GM12872 (cell line): ENCODE results near the gene USP31.

Experiments
- TF ChIP-seq, protein P1 (sequence below): IDR thresholded peaks from 3 replicates; pipeline ENCODE4 v1.5.1; 2011; ENCODE audit warnings: low read depth, mild to moderate bottlenecking, low read length, moderate library complexity; ENCODE audit not compliant: insufficient read depth

Gene USP31, protein sequence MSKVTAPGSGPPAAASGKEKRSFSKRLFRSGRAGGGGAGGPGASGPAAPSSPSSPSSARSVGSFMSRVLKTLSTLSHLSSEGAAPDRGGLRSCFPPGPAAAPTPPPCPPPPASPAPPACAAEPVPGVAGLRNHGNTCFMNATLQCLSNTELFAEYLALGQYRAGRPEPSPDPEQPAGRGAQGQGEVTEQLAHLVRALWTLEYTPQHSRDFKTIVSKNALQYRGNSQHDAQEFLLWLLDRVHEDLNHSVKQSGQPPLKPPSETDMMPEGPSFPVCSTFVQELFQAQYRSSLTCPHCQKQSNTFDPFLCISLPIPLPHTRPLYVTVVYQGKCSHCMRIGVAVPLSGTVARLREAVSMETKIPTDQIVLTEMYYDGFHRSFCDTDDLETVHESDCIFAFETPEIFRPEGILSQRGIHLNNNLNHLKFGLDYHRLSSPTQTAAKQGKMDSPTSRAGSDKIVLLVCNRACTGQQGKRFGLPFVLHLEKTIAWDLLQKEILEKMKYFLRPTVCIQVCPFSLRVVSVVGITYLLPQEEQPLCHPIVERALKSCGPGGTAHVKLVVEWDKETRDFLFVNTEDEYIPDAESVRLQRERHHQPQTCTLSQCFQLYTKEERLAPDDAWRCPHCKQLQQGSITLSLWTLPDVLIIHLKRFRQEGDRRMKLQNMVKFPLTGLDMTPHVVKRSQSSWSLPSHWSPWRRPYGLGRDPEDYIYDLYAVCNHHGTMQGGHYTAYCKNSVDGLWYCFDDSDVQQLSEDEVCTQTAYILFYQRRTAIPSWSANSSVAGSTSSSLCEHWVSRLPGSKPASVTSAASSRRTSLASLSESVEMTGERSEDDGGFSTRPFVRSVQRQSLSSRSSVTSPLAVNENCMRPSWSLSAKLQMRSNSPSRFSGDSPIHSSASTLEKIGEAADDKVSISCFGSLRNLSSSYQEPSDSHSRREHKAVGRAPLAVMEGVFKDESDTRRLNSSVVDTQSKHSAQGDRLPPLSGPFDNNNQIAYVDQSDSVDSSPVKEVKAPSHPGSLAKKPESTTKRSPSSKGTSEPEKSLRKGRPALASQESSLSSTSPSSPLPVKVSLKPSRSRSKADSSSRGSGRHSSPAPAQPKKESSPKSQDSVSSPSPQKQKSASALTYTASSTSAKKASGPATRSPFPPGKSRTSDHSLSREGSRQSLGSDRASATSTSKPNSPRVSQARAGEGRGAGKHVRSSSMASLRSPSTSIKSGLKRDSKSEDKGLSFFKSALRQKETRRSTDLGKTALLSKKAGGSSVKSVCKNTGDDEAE (N-terminal part only)

DNA sequence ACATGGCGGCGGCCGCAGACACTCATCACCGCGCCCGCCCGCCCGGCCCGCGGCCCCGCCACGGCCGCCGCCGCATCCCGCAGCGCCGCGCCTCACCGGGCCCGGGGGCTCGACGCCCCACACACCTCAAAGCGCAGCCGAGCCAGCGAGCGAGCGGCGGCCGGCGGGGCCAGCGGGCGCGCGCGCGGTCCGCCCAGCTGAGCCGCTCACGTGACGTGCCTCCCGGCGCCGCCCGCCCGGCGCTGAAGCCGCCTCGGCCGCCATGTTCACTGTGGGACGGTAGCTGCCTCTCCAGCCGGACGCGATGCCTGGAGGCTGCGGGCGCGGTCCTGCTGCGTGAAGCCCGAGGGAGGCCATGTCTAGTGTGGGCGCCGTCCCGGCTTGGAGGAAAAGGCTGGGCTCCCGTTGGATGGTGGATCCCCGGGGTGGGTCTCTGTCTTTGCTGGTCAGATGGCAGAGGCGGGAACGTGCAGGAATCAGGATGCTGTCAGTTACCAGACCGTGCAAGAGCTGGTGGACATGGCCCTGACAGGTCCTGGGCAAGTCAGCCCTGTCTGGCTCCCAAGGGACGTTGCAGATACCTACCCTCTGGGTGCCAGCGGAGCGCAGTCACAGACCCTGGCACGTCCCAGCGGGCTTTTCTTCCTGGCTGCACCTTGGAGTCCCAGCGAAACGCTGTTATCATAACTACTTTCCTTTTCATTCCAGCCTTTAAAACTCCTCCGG lies at the start of gene USP31:
Gene USP31 (minus strand): TSS at position 186 of the 726 bp plus-strand sequence. CDS start 182 bp downstream, at position 4.
- TF ChIP-seq, protein P1, sequence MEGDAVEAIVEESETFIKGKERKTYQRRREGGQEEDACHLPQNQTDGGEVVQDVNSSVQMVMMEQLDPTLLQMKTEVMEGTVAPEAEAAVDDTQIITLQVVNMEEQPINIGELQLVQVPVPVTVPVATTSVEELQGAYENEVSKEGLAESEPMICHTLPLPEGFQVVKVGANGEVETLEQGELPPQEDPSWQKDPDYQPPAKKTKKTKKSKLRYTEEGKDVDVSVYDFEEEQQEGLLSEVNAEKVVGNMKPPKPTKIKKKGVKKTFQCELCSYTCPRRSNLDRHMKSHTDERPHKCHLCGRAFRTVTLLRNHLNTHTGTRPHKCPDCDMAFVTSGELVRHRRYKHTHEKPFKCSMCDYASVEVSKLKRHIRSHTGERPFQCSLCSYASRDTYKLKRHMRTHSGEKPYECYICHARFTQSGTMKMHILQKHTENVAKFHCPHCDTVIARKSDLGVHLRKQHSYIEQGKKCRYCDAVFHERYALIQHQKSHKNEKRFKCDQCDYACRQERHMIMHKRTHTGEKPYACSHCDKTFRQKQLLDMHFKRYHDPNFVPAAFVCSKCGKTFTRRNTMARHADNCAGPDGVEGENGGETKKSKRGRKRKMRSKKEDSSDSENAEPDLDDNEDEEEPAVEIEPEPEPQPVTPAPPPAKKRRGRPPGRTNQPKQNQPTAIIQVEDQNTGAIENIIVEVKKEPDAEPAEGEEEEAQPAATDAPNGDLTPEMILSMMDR, result no peak

DNA sequence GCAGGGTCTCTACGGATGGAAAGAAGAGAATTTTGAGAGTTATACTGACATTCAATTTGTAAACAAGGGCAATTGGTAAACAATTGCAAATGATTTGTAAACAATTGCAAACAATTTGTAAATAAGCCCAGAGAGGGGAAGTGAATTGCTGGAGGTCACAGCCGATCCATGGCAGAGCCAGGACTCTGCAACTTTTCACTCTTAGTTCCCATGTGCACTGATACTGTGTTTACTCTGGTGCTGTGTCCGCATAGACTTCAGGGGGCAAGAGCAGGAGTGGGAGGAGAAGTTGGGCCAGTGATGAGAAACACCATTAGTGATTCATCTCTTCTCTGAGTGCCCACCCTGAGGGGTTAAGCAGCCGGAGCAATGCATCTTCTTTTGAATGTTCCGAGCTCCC lies 47.3 kb upstream of the USP31 start:
- TF ChIP-seq, protein P1, result no peak

DNA sequence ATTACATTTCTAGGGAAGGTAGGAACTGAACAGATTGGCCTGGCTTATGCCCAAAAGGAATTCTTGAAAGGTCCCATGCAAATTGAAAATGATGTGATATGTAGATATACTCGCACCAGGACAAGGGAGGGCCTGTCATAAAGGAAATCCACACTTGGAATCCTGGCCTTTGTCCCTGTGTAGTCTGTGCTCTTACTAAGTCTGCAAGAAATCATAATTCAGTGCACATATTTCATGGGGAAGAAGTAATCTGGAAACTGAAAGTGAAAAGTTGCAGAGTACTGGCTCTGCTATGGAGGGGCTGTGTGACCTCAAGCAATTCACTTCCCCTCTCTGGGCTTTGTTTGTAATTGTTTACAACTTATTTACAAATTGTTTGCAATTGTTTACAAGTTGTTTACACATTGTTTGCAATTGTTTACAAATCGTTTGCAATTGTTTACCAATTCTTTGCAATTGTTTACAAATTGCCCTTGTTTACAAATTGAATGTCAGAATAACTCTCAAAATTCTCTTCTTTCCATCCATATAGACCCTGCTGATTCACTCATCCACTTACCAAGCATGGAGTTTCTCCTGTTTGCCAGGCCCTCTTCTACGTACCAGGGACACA lies 46.2 kb upstream of the USP31 start:
- TF ChIP-seq, protein P1, result no peak

DNA sequence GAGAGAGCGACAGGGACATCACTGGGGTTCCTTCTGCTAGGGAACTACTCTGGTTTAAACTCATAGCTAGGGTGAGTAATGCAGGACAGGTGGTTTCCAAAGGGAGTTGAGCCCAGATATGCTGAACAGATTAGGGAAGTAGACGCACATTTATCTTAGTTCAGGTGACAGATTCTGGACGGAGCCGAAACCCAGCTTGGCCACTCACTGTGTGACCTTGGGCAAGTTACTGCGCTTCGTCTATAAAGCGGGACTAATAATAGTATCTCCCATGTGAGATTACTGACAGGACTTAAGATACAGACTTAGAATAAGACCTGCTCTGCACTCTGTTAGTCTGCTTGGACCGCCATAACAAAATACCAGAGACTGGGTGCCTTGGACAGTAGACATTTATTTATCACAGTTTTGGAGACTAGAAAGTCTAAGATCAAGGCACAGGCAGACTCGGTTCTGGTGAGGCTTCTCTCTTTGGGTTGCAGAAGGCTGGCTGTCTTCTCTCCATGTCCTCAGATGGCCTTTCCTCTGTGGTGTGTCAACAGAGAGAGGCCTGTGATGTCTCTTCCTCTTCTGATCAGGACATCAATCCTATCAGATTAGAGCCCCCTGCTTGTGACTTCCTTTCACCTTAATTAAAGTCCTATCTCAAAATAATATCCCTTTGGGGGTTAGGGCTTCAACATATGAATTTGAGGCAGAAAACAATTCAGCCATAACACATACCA lies 45.4 kb upstream of the USP31 start:
- TF ChIP-seq, protein P1, result no peak

DNA sequence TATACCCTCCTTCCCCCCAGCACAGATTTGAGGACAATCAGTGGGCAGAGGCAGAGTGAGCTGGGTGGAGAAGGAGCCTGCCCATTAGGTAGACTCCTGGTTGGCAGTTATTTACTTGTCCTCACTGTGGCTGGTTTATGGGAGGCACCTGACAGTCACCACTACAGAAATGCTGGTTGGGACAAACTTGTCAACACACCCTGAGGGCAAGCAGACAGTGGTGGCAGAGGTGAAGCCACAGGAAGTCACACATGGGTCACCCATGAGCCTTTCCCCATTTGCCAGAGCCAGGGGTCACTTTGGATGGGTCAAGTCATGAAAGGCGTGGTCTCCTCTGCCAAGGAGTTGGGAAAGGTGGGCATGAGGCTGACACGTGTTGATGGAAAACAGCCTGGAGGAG lies 39.7 kb upstream of the USP31 start:
- TF ChIP-seq, protein P1, result no peak

DNA sequence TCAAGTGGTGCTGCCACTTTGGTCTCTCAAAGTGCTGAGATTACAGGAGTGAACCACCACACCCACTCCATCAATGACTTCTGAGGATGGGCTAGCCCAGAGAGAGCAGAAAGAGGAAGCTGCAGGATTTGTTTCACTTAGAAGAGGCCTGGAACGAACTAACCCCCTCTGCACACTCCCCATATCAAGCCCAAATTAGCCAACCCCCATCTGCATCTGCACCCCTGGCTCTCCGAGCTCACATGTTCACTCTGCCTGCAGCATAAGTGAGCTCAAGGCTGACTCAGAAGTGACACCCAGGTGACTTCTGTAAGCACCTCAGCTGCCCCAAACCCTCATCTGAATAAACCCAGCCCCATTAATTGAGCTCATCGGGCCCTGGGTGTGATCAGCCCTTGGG lies 38.1 kb upstream of the USP31 start:
- TF ChIP-seq, protein P1, result no peak
